Activated T-cell treated with anti-CD3 and anti-CD28 coated beads, Interleukin-2, amount 50 U/mL, for 4 hours (primary cell): Measurements from ENCODE around the gene CPT1B. TPM values are rescaled to one million over a fixed set of nuclear protein-coding genes. Genes with fewer than 3 reads are reported as not detected.

ENCODE experiments used
- ATAC-seq, 2 donors: fragments of 200-7000 bp; cut with Tn5 transposase; one replicate each; pipeline ENCODE4 v1.10.0; 2021
- DNase-seq: peaks from one replicate; pipeline ENCODE4 v3.0.0-alpha.2; 2020
- H3K27me3 Mint-ChIP-seq: one replicate; pipeline ENCODE4 v1.8.0; 2021; ENCODE audit warnings: low read depth, mixed read lengths
- H3K36me3 Mint-ChIP-seq: one replicate; pipeline ENCODE4 v1.8.0; 2022; ENCODE audit warnings: mixed read lengths; ENCODE audit not compliant: insufficient read depth
- H3K4me1 Mint-ChIP-seq: one replicate; pipeline ENCODE4 v1.8.0; 2021; ENCODE audit warnings: low read depth, mixed read lengths
- H3K4me3 Mint-ChIP-seq: one replicate; pipeline ENCODE4 v1.8.0; 2021; ENCODE audit warnings: mild to moderate bottlenecking, moderate library complexity, mixed read lengths
- H3K9me3 Mint-ChIP-seq: one replicate; pipeline ENCODE4 v1.8.0; 2021; ENCODE audit warnings: mixed read lengths
- total RNA-seq, 3 donors: library from RNA; stranded (reverse); gene quantifications; one replicate each; pipeline ENCODE4 v1.2.1, GENCODE V29; 2021

Gene CPT1B
- total RNA-seq, 3 donors from 2014 or later: 30.0 to 38.3 (median 32.7) TPM

- H3K9me3 Mint-ChIP-seq: no peaks in the 10 kb centered on the region
- H3K4me1 Mint-ChIP-seq: peaks cover 48% of the 10 kb centered on the region
- H3K36me3 Mint-ChIP-seq: no peaks in the 10 kb centered on the region
- peak in 1 of 2 donors; percentile 0 for ATAC-seq
- peak overlapping the region; percentile 90 for H3K4me3 Mint-ChIP-seq
- H3K27me3 Mint-ChIP-seq: no peaks in the 10 kb centered on the region
- no peak for DNase-seq
These were observed 47.7 kb downstream of the CPT1B start for GRCh38 chr22:50530580-50530876.

GRCh38 chr22:50529897-50530579 is 48.2 kb downstream of the CPT1B start, which contains the start of gene TYMP:
Gene TYMP (minus strand): TSS chr22:50530012. CDS start chr22:50529709, 303 bp downstream.
- peak; percentile 6 to 16 for ATAC-seq

GRCh38 chr22:50529416-50529896 is 48.8 kb downstream of the CPT1B start:
- H3K36me3 Mint-ChIP-seq: peaks cover 3% of the 10 kb centered on the region
- peak overlapping the region; percentile 80 for H3K4me3 Mint-ChIP-seq

More at GRCh38 chr22:50529897-50530579, 48.2 kb downstream of the CPT1B start, which contains the start of gene TYMP:
- H3K27me3 Mint-ChIP-seq: no peaks in the 10 kb centered on the region
- peaks cover 48% of the 10 kb centered on the region for H3K4me1 Mint-ChIP-seq
- peak; percentile 57 for DNase-seq
- peak within 1 kb of the TSS; percentile 90 for H3K4me3 Mint-ChIP-seq
- no peaks in the 10 kb centered on the region for H3K36me3 Mint-ChIP-seq
- H3K9me3 Mint-ChIP-seq: no peaks in the 10 kb centered on the region

GRCh38 chr22:50528682-50529415 is 49.4 kb downstream of the CPT1B start:
- DNase-seq (no peak), ATAC-seq (no peak)
- Mint-ChIP-seq H3K4me3 (peak overlapping the region; percentile 80), H3K4me1 (peaks cover 44% of the 10 kb centered on the region), H3K36me3 (peaks cover 4% of the 10 kb centered on the region), H3K9me3 (no peaks in the 10 kb centered on the region), H3K27me3 (no peaks in the 10 kb centered on the region)

More at GRCh38 chr22:50529416-50529896, 48.8 kb downstream of the CPT1B start:
- Mint-ChIP-seq H3K27me3 (no peaks in the 10 kb centered on the region), H3K4me1 (peaks cover 49% of the 10 kb centered on the region), H3K9me3 (no peaks in the 10 kb centered on the region)
- DNase-seq (no peak), ATAC-seq (no peak)

GRCh38 chr22:50527921-50528681 is 50.1 kb downstream of the CPT1B start:
- DNase-seq (no peak), ATAC-seq (no peak)
- Mint-ChIP-seq H3K36me3 (peaks cover 7% of the 10 kb centered on the region), H3K27me3 (no peaks in the 10 kb centered on the region), H3K4me1 (peaks cover 37% of the 10 kb centered on the region), H3K4me3 (peak overlapping the region; percentile 80), H3K9me3 (no peaks in the 10 kb centered on the region)

GRCh38 chr22:50526834-50527801 is 51.1 kb downstream of the CPT1B start:
- ATAC-seq (no peak), DNase-seq (no peak)
- H3K27me3 Mint-ChIP-seq: no peaks in the 10 kb centered on the region
- peaks cover 31% of the 10 kb centered on the region for H3K4me1 Mint-ChIP-seq
- H3K36me3 Mint-ChIP-seq: peaks cover 10% of the 10 kb centered on the region
- H3K4me3 Mint-ChIP-seq: peak overlapping the region; percentile 80
- no peaks in the 10 kb centered on the region for H3K9me3 Mint-ChIP-seq

GRCh38 chr22:50526108-50526833 is 52.0 kb downstream of the CPT1B start:
- Mint-ChIP-seq H3K4me1 (peaks cover 31% of the 10 kb centered on the region), H3K27me3 (no peaks in the 10 kb centered on the region), H3K36me3 (peaks cover 10% of the 10 kb centered on the region), H3K4me3 (peak overlapping the region; percentile 80), H3K9me3 (no peaks in the 10 kb centered on the region)
- ATAC-seq (peak; percentile 41 to 54), DNase-seq (peak; percentile 81)

- Mint-ChIP-seq H3K4me1 (peaks cover 29% of the 10 kb centered on the region), H3K27me3 (no peaks in the 10 kb centered on the region), H3K36me3 (peaks cover 10% of the 10 kb centered on the region), H3K4me3 (peak overlapping the region; percentile 94), H3K9me3 (no peaks in the 10 kb centered on the region)
- DNase-seq (no peak), ATAC-seq (no peak)
These were observed 52.4 kb downstream of the CPT1B start for GRCh38 chr22:50525858-50526107.

GRCh38 chr22:50525104-50525857 is 52.9 kb downstream of the CPT1B start, which contains the start of gene SCO2:
Gene SCO2 (minus strand): TSS chr22:50525598. CDS start chr22:50524411, 1,187 bp downstream.
- peaks cover 10% of the 10 kb centered on the region for H3K36me3 Mint-ChIP-seq
- peaks cover 29% of the 10 kb centered on the region for H3K4me1 Mint-ChIP-seq
- no peaks in the 10 kb centered on the region for H3K9me3 Mint-ChIP-seq
- DNase-seq (peak; percentile 98), ATAC-seq (peak; percentile 65 to 69)
- H3K27me3 Mint-ChIP-seq: no peaks in the 10 kb centered on the region
- peak within 1 kb of the TSS; percentile 94 for H3K4me3 Mint-ChIP-seq

- Mint-ChIP-seq H3K4me1 (peaks cover 29% of the 10 kb centered on the region), H3K9me3 (no peaks in the 10 kb centered on the region), H3K27me3 (no peaks in the 10 kb centered on the region), H3K4me3 (peak overlapping the region; percentile 94), H3K36me3 (peaks cover 11% of the 10 kb centered on the region)
- ATAC-seq: no peak
- no peak for DNase-seq
These were observed 53.5 kb downstream of the CPT1B start for GRCh38 chr22:50524676-50525103.

- no peak for DNase-seq
- H3K27me3 Mint-ChIP-seq: no peaks in the 10 kb centered on the region
- ATAC-seq: no peak
- H3K4me3 Mint-ChIP-seq: peak overlapping the region; percentile 94
- H3K36me3 Mint-ChIP-seq: peaks cover 12% of the 10 kb centered on the region
- H3K9me3 Mint-ChIP-seq: no peaks in the 10 kb centered on the region
- peaks cover 29% of the 10 kb centered on the region for H3K4me1 Mint-ChIP-seq
These were observed 54.2 kb downstream of the CPT1B start for GRCh38 chr22:50523806-50524675.

GRCh38 chr22:50523458-50523805 is 54.8 kb downstream of the CPT1B start:
- no peak for ATAC-seq

More at GRCh38 chr22:50523458-50523805, 54.8 kb downstream of the CPT1B start:
- H3K4me3 Mint-ChIP-seq: peak overlapping the region; percentile 52
- H3K36me3 Mint-ChIP-seq: peaks cover 12% of the 10 kb centered on the region
- DNase-seq: no peak
- H3K27me3 Mint-ChIP-seq: no peaks in the 10 kb centered on the region
- peaks cover 23% of the 10 kb centered on the region for H3K4me1 Mint-ChIP-seq
- H3K9me3 Mint-ChIP-seq: no peaks in the 10 kb centered on the region
